Suprapubic skin (tissue), 4 donors: Measurements from ENCODE around the gene NPC2. TPM values are rescaled to one million over a fixed set of nuclear protein-coding genes. Genes with fewer than 3 reads are reported as not detected.

ENCODE experiments used
- DNase-seq, 2 donors: peaks; one replicate each; pipeline ENCODE4 v3.0.0-alpha.2; 2019; ENCODE audit warnings: low spot score in 2 of 2
- H3K27ac ChIP-seq: fragments of 200-600 bp; sonication (generic); one replicate; pipeline ENCODE4 v1.5.1; 2019
- H3K27me3 ChIP-seq: fragments of 200-600 bp; sonication (generic); one replicate; pipeline ENCODE4 v1.5.1; 2019
- H3K36me3 ChIP-seq: fragments of 200-600 bp; sonication (generic); one replicate; pipeline ENCODE4 v1.5.1; 2019
- H3K4me1 ChIP-seq: fragments of 200-600 bp; sonication (generic); one replicate; pipeline ENCODE4 v1.5.1; 2019
- H3K4me3 ChIP-seq: fragments of 200-600 bp; sonication (generic); one replicate; pipeline ENCODE4 v1.5.1; 2019; ENCODE audit warnings: mild to moderate bottlenecking
- H3K9me3 ChIP-seq: fragments of 200-600 bp; sonication (generic); one replicate; pipeline ENCODE4 v1.5.1; 2019
- EP300 ChIP-seq: sonication (generic); formaldehyde crosslinking; IDR thresholded peaks from one replicate; pipeline ENCODE4 v1.6.1; 2017; ENCODE audit warnings: antibody characterized with exemption
- POLR2A ChIP-seq, 2 donors: fragments of 450-650 bp; IDR thresholded peaks; one replicate each; pipeline ENCODE4 v1.6.1; 2017; ENCODE audit warnings: antibody characterized with exemption in 2 of 2, mild to moderate bottlenecking in 2 of 2, moderate library complexity in 2 of 2
- POLR2AphosphoS5 ChIP-seq, 3 donors: sonication (generic); formaldehyde crosslinking; IDR thresholded peaks; one replicate each; pipeline ENCODE4 v1.6.1; 2017; ENCODE audit warnings: antibody characterized with exemption in 3 of 3
- WGBS: methylation state at CpG from one replicate; pipeline ENCODE4 v1.1.5; 2018; 5-methylcytosine and 5-hydroxymethylcytosine counted together
- total RNA-seq, 4 donors: library from RNA; depleted of rRNA; stranded (reverse); fragments of >200 nt; gene quantifications; one replicate each; pipeline ENCODE4 v1.1.0, GENCODE V29; 2016
- TF ChIP-seq, protein P1 (sequence below), 2 donors: fragments of 200-600 bp in 1 of 2; fragments of 450-650 bp in 1 of 2; sonication (generic) in 1 of 2; IDR thresholded peaks; one replicate each; pipeline ENCODE4 v1.5.1; 2016 to 2019; ENCODE audit warnings: antibody characterized with exemption in 2 of 2, mild to moderate bottlenecking in 1 of 2, moderate library complexity in 1 of 2

NPC2 gene
- total RNA-seq, 4 donors from 2014 or later: 274 to 450 (median 338) TPM

DNA sequence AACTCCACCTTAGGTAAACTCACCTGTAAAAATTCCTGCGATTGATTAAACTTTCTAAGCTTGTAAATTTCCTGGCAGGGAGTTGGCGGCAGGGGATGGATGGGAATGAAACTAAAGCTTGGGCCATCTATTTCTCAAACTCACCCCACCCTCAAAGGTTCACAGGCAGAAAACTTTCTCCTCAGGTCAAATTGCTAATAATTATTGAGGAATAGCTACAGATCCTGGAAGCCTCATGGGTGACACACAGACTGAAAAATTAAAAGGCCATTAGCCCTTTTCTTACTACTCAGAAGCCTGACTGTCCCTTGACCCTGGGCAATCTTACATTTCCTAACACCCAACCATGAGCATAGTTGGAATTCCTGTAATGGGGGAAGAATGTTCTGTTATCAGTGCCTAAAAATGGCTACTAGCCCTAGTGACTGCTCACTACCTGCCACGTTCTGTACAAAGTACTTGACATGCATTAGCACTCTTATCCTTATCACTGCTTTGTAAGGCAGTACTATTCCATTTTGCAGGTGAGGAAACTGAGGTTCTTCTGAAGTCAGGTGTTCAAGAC is 54.7 kb downstream of the NPC2 start:
- Histone ChIP-seq H3K27me3 (no peaks in the 10 kb centered on the region), H3K9me3 (no peaks in the 10 kb centered on the region), H3K36me3 (no peaks in the 10 kb centered on the region), H3K4me1 (no peaks in the 10 kb centered on the region), H3K27ac (no peak overlapping the region), H3K4me3 (no peak overlapping the region)
- DNase-seq: no peak
- WGBS: 86% methylated on average over 3 of the region's 3 CpGs
- no peak for TF ChIP-seq POLR2A (IDR thresholded peaks at IDR 0.05)
- TF ChIP-seq EP300: no peak
- no peak for TF ChIP-seq POLR2AphosphoS5 (IDR thresholded peaks at IDR 0.05)
- TF ChIP-seq, protein P1, sequence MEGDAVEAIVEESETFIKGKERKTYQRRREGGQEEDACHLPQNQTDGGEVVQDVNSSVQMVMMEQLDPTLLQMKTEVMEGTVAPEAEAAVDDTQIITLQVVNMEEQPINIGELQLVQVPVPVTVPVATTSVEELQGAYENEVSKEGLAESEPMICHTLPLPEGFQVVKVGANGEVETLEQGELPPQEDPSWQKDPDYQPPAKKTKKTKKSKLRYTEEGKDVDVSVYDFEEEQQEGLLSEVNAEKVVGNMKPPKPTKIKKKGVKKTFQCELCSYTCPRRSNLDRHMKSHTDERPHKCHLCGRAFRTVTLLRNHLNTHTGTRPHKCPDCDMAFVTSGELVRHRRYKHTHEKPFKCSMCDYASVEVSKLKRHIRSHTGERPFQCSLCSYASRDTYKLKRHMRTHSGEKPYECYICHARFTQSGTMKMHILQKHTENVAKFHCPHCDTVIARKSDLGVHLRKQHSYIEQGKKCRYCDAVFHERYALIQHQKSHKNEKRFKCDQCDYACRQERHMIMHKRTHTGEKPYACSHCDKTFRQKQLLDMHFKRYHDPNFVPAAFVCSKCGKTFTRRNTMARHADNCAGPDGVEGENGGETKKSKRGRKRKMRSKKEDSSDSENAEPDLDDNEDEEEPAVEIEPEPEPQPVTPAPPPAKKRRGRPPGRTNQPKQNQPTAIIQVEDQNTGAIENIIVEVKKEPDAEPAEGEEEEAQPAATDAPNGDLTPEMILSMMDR (IDR thresholded peaks at IDR 0.05): no peak

DNA sequence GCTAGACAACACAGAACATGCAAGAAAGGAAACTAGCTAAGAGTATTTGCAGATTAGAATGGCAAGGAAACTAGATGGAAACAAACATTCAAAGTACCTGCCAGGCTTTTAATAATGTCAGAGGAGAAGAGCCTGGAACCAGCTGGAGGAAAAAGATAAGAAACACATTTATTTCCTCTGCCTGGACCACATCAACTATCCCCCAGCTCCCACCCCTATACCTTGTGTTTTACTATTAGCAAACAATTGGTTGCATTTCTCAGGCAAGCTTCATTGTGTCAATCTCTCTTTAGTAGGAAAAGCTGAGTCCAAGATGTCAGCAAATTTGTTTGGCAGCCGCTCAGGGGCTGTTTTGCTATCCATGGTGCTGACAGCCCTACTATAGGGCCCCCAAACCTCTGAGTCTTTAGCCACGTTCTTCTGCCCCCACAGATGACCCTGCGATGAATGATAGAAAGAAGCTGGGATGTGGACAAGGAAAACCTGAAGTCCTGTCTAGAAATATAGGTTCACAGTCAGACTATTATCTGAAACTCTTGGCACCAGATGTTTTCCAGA is 55.5 kb downstream of the NPC2 start:
- no peaks in the 10 kb centered on the region for H3K36me3 ChIP-seq
- no peak overlapping the region for H3K4me3 ChIP-seq
- 36% methylated on average over 3 of the region's 3 CpGs for WGBS
- H3K4me1 ChIP-seq: no peaks in the 10 kb centered on the region
- DNase-seq: no peak
- H3K27ac ChIP-seq: no peak overlapping the region
- H3K27me3 ChIP-seq: no peaks in the 10 kb centered on the region
- TF ChIP-seq POLR2AphosphoS5 (IDR thresholded peaks at IDR 0.05) (no peak), POLR2A (IDR thresholded peaks at IDR 0.05) (no peak), EP300 (no peak)
- TF ChIP-seq, protein P1 (IDR thresholded peaks at IDR 0.05): no peak
- no peaks in the 10 kb centered on the region for H3K9me3 ChIP-seq

DNA sequence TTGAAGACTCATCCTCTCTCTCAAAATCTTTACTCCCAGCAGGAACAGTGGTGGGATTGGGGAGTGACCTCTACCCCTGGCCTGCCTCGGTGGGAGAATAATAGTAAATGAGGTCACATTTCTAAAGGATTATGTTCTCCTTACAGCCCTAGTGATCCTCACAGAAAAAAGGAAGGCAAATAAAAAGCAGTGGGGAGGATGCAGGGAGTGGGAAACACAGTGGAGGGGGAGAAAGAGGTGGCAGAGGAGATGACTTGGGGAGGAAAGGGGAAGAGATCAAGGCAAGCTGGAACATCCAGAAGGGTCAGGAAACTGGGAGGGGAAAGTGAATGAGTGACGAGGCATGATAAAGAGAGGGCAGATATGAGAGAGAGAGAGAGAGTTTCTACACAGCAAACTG is 58.8 kb downstream of the NPC2 start:
- Histone ChIP-seq H3K27me3 (no peaks in the 10 kb centered on the region), H3K4me1 (no peaks in the 10 kb centered on the region), H3K36me3 (no peaks in the 10 kb centered on the region), H3K9me3 (no peaks in the 10 kb centered on the region), H3K4me3 (no peak overlapping the region), H3K27ac (no peak overlapping the region)
- 36% methylated on average over 2 of the region's 2 CpGs for WGBS
- TF ChIP-seq EP300 (no peak), POLR2A (IDR thresholded peaks at IDR 0.05) (no peak), POLR2AphosphoS5 (IDR thresholded peaks at IDR 0.05) (no peak)
- TF ChIP-seq, protein P1 (IDR thresholded peaks at IDR 0.05): no peak
- DNase-seq: no peak

DNA sequence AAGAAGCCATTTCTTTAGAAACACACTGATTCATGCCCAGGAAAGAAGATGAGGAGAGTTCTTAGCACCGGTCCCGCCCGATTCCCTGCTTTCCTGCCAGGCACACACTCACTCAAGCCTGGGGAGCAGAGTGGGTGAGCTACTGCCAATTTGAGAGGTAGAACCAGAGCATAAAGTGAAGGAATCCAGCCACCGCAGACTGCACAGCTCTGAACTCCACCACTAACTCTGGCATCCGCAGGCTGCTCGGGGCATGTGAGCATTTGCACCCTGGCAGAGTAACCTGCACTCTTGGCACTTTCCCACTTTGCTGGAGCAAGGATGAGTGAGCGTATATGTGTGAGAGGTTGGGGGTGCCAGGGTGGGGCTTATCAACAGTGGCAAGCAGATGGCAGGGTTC is 63.1 kb downstream of the NPC2 start:
- TF ChIP-seq EP300 (no peak), POLR2AphosphoS5 (IDR thresholded peaks at IDR 0.05) (no peak), POLR2A (IDR thresholded peaks at IDR 0.05) (no peak)
- TF ChIP-seq, protein P1 (IDR thresholded peaks at IDR 0.05): no peak
- 92% methylated on average over 7 of the region's 7 CpGs for WGBS
- no peak for DNase-seq
- peaks cover 20% of the 10 kb centered on the region for H3K27me3 ChIP-seq
- H3K4me1 ChIP-seq: peaks cover 5% of the 10 kb centered on the region
- no peaks in the 10 kb centered on the region for H3K36me3 ChIP-seq
- H3K4me3 ChIP-seq: no peak overlapping the region
- H3K9me3 ChIP-seq: no peaks in the 10 kb centered on the region
- no peak overlapping the region for H3K27ac ChIP-seq

Other genes starting within 250 kb of the NPC2 start
- gene ABCD4, start 190.4 kb downstream of the NPC2 start, total RNA-seq: 10 to 100 TPM; 22.2 to 87.5 (median 43.5) TPM
- gene VRTN, start 144.8 kb downstream of the NPC2 start, total RNA-seq: under 1 TPM in 2 of 4 donors, not detected in 2; 0.17 to 0.21 TPM
- under 1 TPM in 3 of 4 donors, not detected in 1; 0.21 to 0.91 (median 0.32) TPM for gene SYNDIG1L, start 67.1 kb downstream of the NPC2 start, total RNA-seq
- gene ISCA2, start 460 bp upstream of the NPC2 start, total RNA-seq: 10 to 100 TPM in 2 of 4 donors, 1 to 10 TPM in 2; 7.9 to 14.7 (median 11.2) TPM
- gene LTBP2, start 118.9 kb upstream of the NPC2 start, total RNA-seq: 10 to 100 TPM; 19.6 to 36.0 (median 26.2) TPM
- gene AREL1, start 219.8 kb upstream of the NPC2 start, total RNA-seq: 10 to 100 TPM; 18.0 to 44.2 (median 30.1) TPM
- gene FCF1, start 219.8 kb upstream of the NPC2 start, total RNA-seq: 10 to 100 TPM; 25.3 to 32.5 (median 27.3) TPM